Measurements from ENCODE around the gene CD164L2. TPM values are rescaled to one million over a fixed set of nuclear protein-coding genes. Genes with fewer than 3 reads are reported as not detected.

Gene CD164L2
- total and polyA plus RNA-seq, 12 donors: 0.11 to 2.6 (median 0.17) TPM; not detected in 6

GRCh38 chr1:27372808-27373690 is 10.1 kb downstream of the CD164L2 start:
- TF ChIP-seq POLR2A (IDR thresholded peaks at IDR 0.05): no peak
- TF ChIP-seq, protein P1, sequence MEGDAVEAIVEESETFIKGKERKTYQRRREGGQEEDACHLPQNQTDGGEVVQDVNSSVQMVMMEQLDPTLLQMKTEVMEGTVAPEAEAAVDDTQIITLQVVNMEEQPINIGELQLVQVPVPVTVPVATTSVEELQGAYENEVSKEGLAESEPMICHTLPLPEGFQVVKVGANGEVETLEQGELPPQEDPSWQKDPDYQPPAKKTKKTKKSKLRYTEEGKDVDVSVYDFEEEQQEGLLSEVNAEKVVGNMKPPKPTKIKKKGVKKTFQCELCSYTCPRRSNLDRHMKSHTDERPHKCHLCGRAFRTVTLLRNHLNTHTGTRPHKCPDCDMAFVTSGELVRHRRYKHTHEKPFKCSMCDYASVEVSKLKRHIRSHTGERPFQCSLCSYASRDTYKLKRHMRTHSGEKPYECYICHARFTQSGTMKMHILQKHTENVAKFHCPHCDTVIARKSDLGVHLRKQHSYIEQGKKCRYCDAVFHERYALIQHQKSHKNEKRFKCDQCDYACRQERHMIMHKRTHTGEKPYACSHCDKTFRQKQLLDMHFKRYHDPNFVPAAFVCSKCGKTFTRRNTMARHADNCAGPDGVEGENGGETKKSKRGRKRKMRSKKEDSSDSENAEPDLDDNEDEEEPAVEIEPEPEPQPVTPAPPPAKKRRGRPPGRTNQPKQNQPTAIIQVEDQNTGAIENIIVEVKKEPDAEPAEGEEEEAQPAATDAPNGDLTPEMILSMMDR (IDR thresholded peaks at IDR 0.05): peak in 1 of 6 experiments; percentile 13
- intact Hi-C loops (cut with DNase I): no loop called here
- Histone ChIP-seq H3K4me3 (no peak overlapping the region), H3K27ac (peak overlapping the region in 1 of 5 donors; percentile 10), H3K9me3 (replicated peaks in 1 of 3) (no peaks in the 10 kb centered on the region), H3K27me3 (no peaks in the 10 kb centered on the region), H3K4me1 (replicated peaks in 1 of 2) (peaks cover 0 to 5% of the 10 kb centered on the region in 2 donors), H3K36me3 (replicated peaks in 1 of 2) (no peaks in the 10 kb centered on the region)
- DNase-seq: no peak
- WGBS, 4 donors: 90 to 94% (median 91%) methylated on average over 5 to 11 of the region's 11 CpGs

- no peaks in the 10 kb centered on the region for H3K9me3 ChIP-seq (replicated peaks in 1 of 3)
- intact Hi-C loops (cut with DNase I): no loop called here
- TF ChIP-seq, protein P1 (IDR thresholded peaks at IDR 0.05): no peak
- no peak for TF ChIP-seq POLR2A (IDR thresholded peaks at IDR 0.05)
- H3K4me1 ChIP-seq (replicated peaks in 1 of 2): peaks cover 2 to 9% of the 10 kb centered on the region in 2 donors
- no peak overlapping the region for H3K27ac ChIP-seq
- WGBS, 4 donors: 88 to 92% (median 89%) methylated on average over 19 of the region's 19 CpGs
- H3K27me3 ChIP-seq: no peaks in the 10 kb centered on the region
- H3K36me3 ChIP-seq (replicated peaks in 1 of 2): no peaks in the 10 kb centered on the region
- DNase-seq: no peak
- no peak overlapping the region for H3K4me3 ChIP-seq
These were observed 10.9 kb downstream of the CD164L2 start for GRCh38 chr1:27372022-27372807.

DNA sequence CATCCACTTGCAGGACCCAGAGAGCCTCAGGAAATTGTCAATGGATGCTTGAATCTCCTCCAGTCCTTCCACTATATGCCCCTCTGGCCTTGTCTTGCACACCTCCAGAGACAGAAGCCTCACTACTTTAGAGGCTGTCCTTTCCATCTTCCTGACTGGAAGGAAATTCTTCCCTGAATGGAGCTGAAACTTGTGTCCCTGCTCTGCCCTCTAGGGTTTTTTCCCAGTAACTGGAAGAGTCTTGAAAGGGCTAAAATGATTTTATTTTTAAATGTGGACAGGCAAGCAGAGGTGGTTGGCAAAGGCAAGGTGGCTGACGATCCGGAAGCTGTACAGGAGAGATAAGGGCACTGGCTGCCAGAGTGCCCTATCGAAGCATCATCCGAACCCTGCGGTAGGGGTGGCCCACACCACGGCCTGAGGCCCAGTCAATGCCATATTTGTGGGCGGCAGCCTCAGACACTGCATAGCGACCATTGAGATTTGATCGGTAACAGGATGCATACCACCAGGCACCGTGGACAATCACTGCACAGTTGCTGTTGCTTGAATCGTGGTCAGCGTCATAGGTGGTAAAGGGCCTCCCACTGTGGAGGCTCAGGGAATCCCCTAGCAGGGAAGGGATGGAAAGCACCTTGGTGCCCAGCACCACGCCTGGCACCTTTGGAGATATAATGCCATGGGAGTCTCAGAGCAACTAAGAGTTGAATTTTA is 14.1 kb downstream of the CD164L2 start:
- intact Hi-C loops (cut with DNase I): no loop called here
- 60 to 77% (median 68%) methylated on average over 11 to 13 of the region's 13 CpGs; no CpG with 5 or more reads in 1 of the 4 donors for WGBS, 4 donors
- Histone ChIP-seq H3K36me3 (replicated peaks in 1 of 2) (peaks cover 0 to 6% of the 10 kb centered on the region in 2 donors), H3K27ac (peak overlapping the region in 2 of 5 donors; percentile 4 to 47), H3K4me1 (replicated peaks in 1 of 2) (peaks cover 6 to 23% of the 10 kb centered on the region in 2 donors), H3K27me3 (no peaks in the 10 kb centered on the region), H3K9me3 (replicated peaks in 1 of 3) (no peaks in the 10 kb centered on the region), H3K4me3 (no peak overlapping the region)
- no peak for DNase-seq
- no peak for TF ChIP-seq POLR2A (IDR thresholded peaks at IDR 0.05)
- TF ChIP-seq, protein P1 (IDR thresholded peaks at IDR 0.05): peak in 2 of 6 experiments; percentile 13 to 16

Measured in adrenal gland (tissue), 12 donors.